Measurements from ENCODE around the gene DYNLT2B. TPM values are rescaled to one million over a fixed set of nuclear protein-coding genes. Genes with fewer than 3 reads are reported as not detected.
A peak's percentile ranks its signal among the peaks of the same experiment; 100 is the strongest.
"Not testable (repeated sequence)": the region's sequence is repeated elsewhere in the genome, so short reads cannot be mapped to it uniquely, and the experiment has no call there.

Gene DYNLT2B
- 1 to 10 TPM in 3 of 4 donors, not detected in 1; 2.4 to 4.4 (median 3.7) TPM for total RNA-seq

GRCh38 chr3:196317687-196318467, at the start of gene DYNLT2B:
DYNLT2B (minus strand) TSS chr3:196318240; CDS start chr3:196318152, 88 bp downstream.
- in situ Hi-C loops (cut with MboI; ENCODE audit: low pct_ligation_motif_present in 1 of 4, low pct_unique_long_range_greater_than_20kb in 1 of 4, low sequenced_read_pairs in 3 of 4): no loop called here
- Histone ChIP-seq H3K27ac (peak within 1 kb of the TSS; percentile 91 to 97 (median 94)), H3K4me3 (peak within 1 kb of the TSS; percentile 49 to 90 (median 87)), H3K27me3 (no peaks in the 10 kb centered on the region), H3K36me3 (no peaks in the 10 kb centered on the region), H3K4me1 (peaks cover 0 to 5% (median 2%) of the 10 kb centered on the region in 4 donors), H3K9me3 (no peaks in the 10 kb centered on the region)
- DNase-seq: peak; percentile 91
- TF ChIP-seq EP300 (IDR thresholded peaks at IDR 0.05; ENCODE audit: low read depth): no peak
- no peak for TF ChIP-seq CTCF (IDR thresholded peaks at IDR 0.05)
- TF ChIP-seq POLR2AphosphoS5 (IDR thresholded peaks at IDR 0.05): peak; percentile 54 to 84 (median 82)
- peak; percentile 74 for TF ChIP-seq POLR2A (IDR thresholded peaks at IDR 0.05)
- whole genome bisulfite sequencing, 2 donors (ENCODE audit: low coverage in 1 of 2): 0% methylated on average over 82 of the region's 92 CpGs; no CpG with 5 or more reads in 1 of the 2 donors
- intact Hi-C loops (cut with DNase I; ENCODE audit: low total_unique reads): no loop called here

- in situ Hi-C loops (cut with MboI; ENCODE audit: low pct_ligation_motif_present in 1 of 4, low pct_unique_long_range_greater_than_20kb in 1 of 4, low sequenced_read_pairs in 3 of 4): no loop called here
Observed at GRCh38 chr3:196365736-196366135, 47.7 kb upstream of the DYNLT2B start.

GRCh38 chr3:196360586-196360985, 42.5 kb upstream of the DYNLT2B start:
- in situ Hi-C loops (cut with MboI; ENCODE audit: low pct_ligation_motif_present in 1 of 4, low pct_unique_long_range_greater_than_20kb in 1 of 4, low sequenced_read_pairs in 3 of 4): no loop called here
- Histone ChIP-seq H3K4me1 (no peaks in the 10 kb centered on the region), H3K27ac (no peak overlapping the region), H3K4me3 (no peak overlapping the region), H3K36me3 (peaks cover 0 to 55% (median 12%) of the 10 kb centered on the region in 4 donors), H3K9me3 (no peaks in the 10 kb centered on the region), H3K27me3 (no peaks in the 10 kb centered on the region)
- DNase-seq: no peak
- intact Hi-C loops (cut with DNase I; ENCODE audit: low total_unique reads): no loop called here
- TF ChIP-seq POLR2AphosphoS5 (IDR thresholded peaks at IDR 0.05) (no peak), POLR2A (IDR thresholded peaks at IDR 0.05) (no peak), CTCF (IDR thresholded peaks at IDR 0.05) (no peak), EP300 (IDR thresholded peaks at IDR 0.05; ENCODE audit: low read depth) (no peak)
- 94 to 97% methylated on average over 7 of the region's 7 CpGs for WGBS, 2 donors (ENCODE audit: low coverage in 1 of 2)

More at GRCh38 chr3:196365736-196366135, 47.7 kb upstream of the DYNLT2B start:
- no peak for DNase-seq
- peaks cover 0 to 23% (median 2%) of the 10 kb centered on the region in 4 donors for H3K36me3 ChIP-seq
- 85 to 86% methylated on average over 4 of the region's 4 CpGs for WGBS, 2 donors (ENCODE audit: low coverage in 1 of 2)
- H3K4me1 ChIP-seq: no peaks in the 10 kb centered on the region
- no peaks in the 10 kb centered on the region for H3K9me3 ChIP-seq
- no peak overlapping the region for H3K27ac ChIP-seq
- intact Hi-C loops (cut with DNase I; ENCODE audit: low total_unique reads): no loop called here
- no peaks in the 10 kb centered on the region for H3K27me3 ChIP-seq
- no peak for TF ChIP-seq EP300 (IDR thresholded peaks at IDR 0.05; ENCODE audit: low read depth)
- no peak for TF ChIP-seq POLR2AphosphoS5 (IDR thresholded peaks at IDR 0.05)
- TF ChIP-seq POLR2A (IDR thresholded peaks at IDR 0.05): no peak
- TF ChIP-seq CTCF (IDR thresholded peaks at IDR 0.05): no peak
- H3K4me3 ChIP-seq: no peak overlapping the region

- DNase-seq; H3K4me3 ChIP-seq; in situ Hi-C loops (cut with MboI; ENCODE audit: low pct_ligation_motif_present in 1 of 4, low pct_unique_long_range_greater_than_20kb in 1 of 4, low sequenced_read_pairs in 3 of 4); intact Hi-C loops (cut with DNase I; ENCODE audit: low total_unique reads); H3K27me3 ChIP-seq; H3K27ac ChIP-seq; H3K9me3 ChIP-seq; H3K4me1 ChIP-seq: not testable (repeated sequence)
- 96 to 100% methylated on average over 2 to 4 of the region's 4 CpGs for WGBS, 2 donors (ENCODE audit: low coverage in 1 of 2)
- peaks cover 0 to 73% (median 12%) of the 10 kb centered on the region in 4 donors for H3K36me3 ChIP-seq
Observed at GRCh38 chr3:196358540-196358939, 40.5 kb upstream of the DYNLT2B start.

All from transverse colon (tissue), 4 donors.